Glutamatergic neuron (in vitro differentiated cells): ENCODE measurements around the gene NUDT22. TPM values are rescaled to one million over a fixed set of nuclear protein-coding genes. Genes with fewer than 3 reads are reported as not detected.

Experiments
- DNase-seq: peaks from one replicate; pipeline ENCODE4 v3.0.0; 2022
- H3K27ac Mint-ChIP-seq: one replicate; pipeline ENCODE4 v1.8.0; 2020; ENCODE audit warnings: mild to moderate bottlenecking, mixed read lengths, inconsistent platforms; ENCODE audit not compliant: unreplicated experiment
- H3K27me3 Mint-ChIP-seq: one replicate; pipeline ENCODE4 v1.8.0; 2020; ENCODE audit warnings: mild to moderate bottlenecking, moderate library complexity, mixed read lengths, inconsistent platforms; ENCODE audit not compliant: unreplicated experiment
- H3K36me3 Mint-ChIP-seq: one replicate; pipeline ENCODE4 v1.8.0; 2020; ENCODE audit warnings: mild to moderate bottlenecking, mixed read lengths, inconsistent platforms; ENCODE audit not compliant: unreplicated experiment
- H3K4me1 Mint-ChIP-seq: one replicate; pipeline ENCODE4 v1.8.0; 2020; ENCODE audit warnings: mild to moderate bottlenecking, low read depth, mixed read lengths, inconsistent platforms; ENCODE audit not compliant: unreplicated experiment
- H3K4me3 Mint-ChIP-seq: one replicate; pipeline ENCODE4 v1.8.0; 2020; ENCODE audit warnings: mild to moderate bottlenecking, mixed read lengths, inconsistent platforms; ENCODE audit not compliant: unreplicated experiment
- H3K9me3 Mint-ChIP-seq: one replicate; pipeline ENCODE4 v1.8.0; 2020; ENCODE audit warnings: mild to moderate bottlenecking, moderate library complexity, mixed read lengths, inconsistent platforms; ENCODE audit not compliant: unreplicated experiment
- CTCF ChIP-seq: fragments of 200-600 bp; sonication (generic); IDR thresholded peaks from one replicate; pipeline ENCODE4 v1.5.0; 2021; ENCODE audit not compliant: partially characterized antibody, unreplicated experiment
- total RNA-seq: library from RNA; stranded (reverse); fragmentation: NEBNext Ultra II Directional; extraction: Animal tissue kit (Norgen Biotek cat#: 25700); gene quantifications from one replicate; pipeline ENCODE4 v1.2.1, GENCODE V29; 2021; ENCODE audit not compliant: unreplicated experiment

The NUDT22 gene
- total RNA-seq, 1 donor from 2014 or later: 37.0 TPM

GRCh38 chr11:64201543-64201942 is 24.5 kb upstream of the NUDT22 start:
- H3K27ac Mint-ChIP-seq: peak overlapping the region; percentile 31

GRCh38 chr11:64202992-64203391 is 23.1 kb upstream of the NUDT22 start:
- Mint-ChIP-seq H3K4me1 (peaks cover 10% of the 10 kb centered on the region), H3K4me3 (no peak overlapping the region), H3K27me3 (peaks cover 2% of the 10 kb centered on the region), H3K9me3 (peaks cover 4% of the 10 kb centered on the region), H3K27ac (no peak overlapping the region), H3K36me3 (no peaks in the 10 kb centered on the region)
- TF ChIP-seq CTCF: no peak
- DNase-seq: no peak

More at GRCh38 chr11:64201543-64201942, 24.5 kb upstream of the NUDT22 start:
- peaks cover 10% of the 10 kb centered on the region for H3K4me1 Mint-ChIP-seq
- no peaks in the 10 kb centered on the region for H3K36me3 Mint-ChIP-seq
- no peak for DNase-seq
- H3K27me3 Mint-ChIP-seq: peaks cover 2% of the 10 kb centered on the region
- no peak overlapping the region for H3K4me3 Mint-ChIP-seq
- TF ChIP-seq CTCF: no peak
- peaks cover 4% of the 10 kb centered on the region for H3K9me3 Mint-ChIP-seq

- TF ChIP-seq CTCF: no peak
- Mint-ChIP-seq H3K9me3 (peaks cover 4% of the 10 kb centered on the region), H3K4me3 (no peak overlapping the region), H3K36me3 (no peaks in the 10 kb centered on the region), H3K4me1 (peaks cover 10% of the 10 kb centered on the region), H3K27me3 (peaks cover 2% of the 10 kb centered on the region), H3K27ac (peak overlapping the region; percentile 68)
- no peak for DNase-seq
Observed at GRCh38 chr11:64203421-64204079, 22.5 kb upstream of the NUDT22 start.

- peak overlapping the region; percentile 80 for H3K27ac Mint-ChIP-seq
- H3K4me3 Mint-ChIP-seq: no peak overlapping the region
- DNase-seq: no peak
- H3K9me3 Mint-ChIP-seq: peaks cover 4% of the 10 kb centered on the region
- H3K4me1 Mint-ChIP-seq: peaks cover 10% of the 10 kb centered on the region
- no peak for TF ChIP-seq CTCF
- H3K27me3 Mint-ChIP-seq: peaks cover 5% of the 10 kb centered on the region
- H3K36me3 Mint-ChIP-seq: no peaks in the 10 kb centered on the region
Observed at GRCh38 chr11:64204080-64204440, 22.0 kb upstream of the NUDT22 start.

- H3K36me3 Mint-ChIP-seq: no peaks in the 10 kb centered on the region
Observed at GRCh38 chr11:64204464-64204989, 21.5 kb upstream of the NUDT22 start.

More at GRCh38 chr11:64204464-64204989, 21.5 kb upstream of the NUDT22 start:
- peak overlapping the region; percentile 28 for H3K4me3 Mint-ChIP-seq
- peaks cover 10% of the 10 kb centered on the region for H3K4me1 Mint-ChIP-seq
- peaks cover 4% of the 10 kb centered on the region for H3K9me3 Mint-ChIP-seq
- no peak for TF ChIP-seq CTCF
- H3K27ac Mint-ChIP-seq: peak overlapping the region; percentile 80
- DNase-seq: peak; percentile 74
- H3K27me3 Mint-ChIP-seq: peaks cover 5% of the 10 kb centered on the region
